22Rv1 (cell line): ENCODE measurements around the gene WDR76.
"Not testable (repeated sequence)": the region's sequence is repeated elsewhere in the genome, so short reads cannot be mapped to it uniquely, and the experiment has no call there.

Experiments used
- H3K27ac ChIP-seq: fragments of 450-650 bp; 2 replicates; pipeline ENCODE4 v1.5.1; 2017
- ZFX ChIP-seq: fragments of 450-650 bp; IDR thresholded peaks from 2 replicates; pipeline ENCODE4 v1.6.1; 2017; ENCODE audit warnings: antibody characterized with exemption, borderline replicate concordance
- TF ChIP-seq, protein P1 (sequence below): fragments of 450-650 bp; IDR thresholded peaks from 2 replicates; pipeline ENCODE4 v1.5.1; 2017; ENCODE audit warnings: mild to moderate bottlenecking

Gene WDR76

DNA sequence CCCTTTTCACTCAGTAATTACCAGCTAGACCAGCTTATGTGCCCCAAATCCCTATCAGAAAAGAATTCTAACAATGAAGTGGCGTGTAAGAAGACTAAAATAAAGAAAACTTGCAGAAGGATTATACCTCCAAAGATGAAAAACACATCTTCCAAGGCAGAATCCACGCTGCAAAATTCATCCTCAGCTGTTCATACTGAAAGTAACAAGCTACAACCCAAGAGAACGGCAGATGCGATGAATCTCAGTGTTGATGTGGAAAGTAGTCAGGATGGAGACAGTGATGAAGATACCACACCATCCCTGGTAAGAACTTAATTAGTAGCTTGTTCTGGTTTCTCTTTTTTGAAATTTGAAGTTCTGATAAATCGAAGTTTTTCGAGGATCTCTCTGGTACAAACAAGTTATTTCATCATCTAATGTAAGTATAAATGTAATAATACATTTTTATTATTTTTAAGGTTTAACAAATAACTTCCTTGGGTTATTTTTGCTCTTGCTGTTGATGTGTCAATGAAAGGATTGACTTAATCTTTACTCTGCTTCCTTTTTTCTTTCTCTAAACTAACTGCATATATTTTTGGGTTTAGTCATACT is 1.4 kb downstream of the WDR76 start:
- peak overlapping the region; percentile 79 for H3K27ac ChIP-seq

DNA sequence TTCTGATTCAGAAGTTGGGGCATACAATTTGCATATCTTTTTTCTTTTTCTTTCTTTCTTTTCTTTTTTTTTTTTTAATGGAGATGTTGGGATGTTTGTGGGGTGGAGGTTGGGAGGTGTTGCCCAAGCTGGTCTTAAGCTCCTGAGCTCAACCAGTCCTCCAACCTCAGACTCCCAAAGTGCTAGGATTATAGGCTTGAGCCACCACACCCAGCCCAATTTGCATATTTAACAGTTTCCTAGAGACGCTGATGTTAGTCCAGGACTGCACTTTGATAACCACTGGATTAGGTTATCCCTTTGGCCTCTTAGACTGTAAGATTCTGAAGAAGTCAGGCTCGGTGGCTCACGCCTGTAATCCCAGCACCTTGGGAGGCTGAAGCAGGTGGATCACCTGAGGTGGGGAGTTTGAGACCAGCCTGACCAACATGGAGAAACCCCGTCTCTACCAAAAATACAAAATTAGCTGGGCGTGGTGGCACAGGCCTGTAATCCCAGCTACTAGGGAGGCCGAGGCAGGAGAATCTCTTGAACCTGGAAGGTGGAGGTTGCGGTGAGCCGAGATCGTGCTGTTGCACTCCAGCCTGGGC is 3.2 kb downstream of the WDR76 start:
- not testable (repeated sequence) for H3K27ac ChIP-seq

More for the DNA sequence above, 1.4 kb downstream of the WDR76 start:
- TF ChIP-seq, protein P1, sequence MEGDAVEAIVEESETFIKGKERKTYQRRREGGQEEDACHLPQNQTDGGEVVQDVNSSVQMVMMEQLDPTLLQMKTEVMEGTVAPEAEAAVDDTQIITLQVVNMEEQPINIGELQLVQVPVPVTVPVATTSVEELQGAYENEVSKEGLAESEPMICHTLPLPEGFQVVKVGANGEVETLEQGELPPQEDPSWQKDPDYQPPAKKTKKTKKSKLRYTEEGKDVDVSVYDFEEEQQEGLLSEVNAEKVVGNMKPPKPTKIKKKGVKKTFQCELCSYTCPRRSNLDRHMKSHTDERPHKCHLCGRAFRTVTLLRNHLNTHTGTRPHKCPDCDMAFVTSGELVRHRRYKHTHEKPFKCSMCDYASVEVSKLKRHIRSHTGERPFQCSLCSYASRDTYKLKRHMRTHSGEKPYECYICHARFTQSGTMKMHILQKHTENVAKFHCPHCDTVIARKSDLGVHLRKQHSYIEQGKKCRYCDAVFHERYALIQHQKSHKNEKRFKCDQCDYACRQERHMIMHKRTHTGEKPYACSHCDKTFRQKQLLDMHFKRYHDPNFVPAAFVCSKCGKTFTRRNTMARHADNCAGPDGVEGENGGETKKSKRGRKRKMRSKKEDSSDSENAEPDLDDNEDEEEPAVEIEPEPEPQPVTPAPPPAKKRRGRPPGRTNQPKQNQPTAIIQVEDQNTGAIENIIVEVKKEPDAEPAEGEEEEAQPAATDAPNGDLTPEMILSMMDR = no peak
- TF ChIP-seq ZFX = no peak

DNA sequence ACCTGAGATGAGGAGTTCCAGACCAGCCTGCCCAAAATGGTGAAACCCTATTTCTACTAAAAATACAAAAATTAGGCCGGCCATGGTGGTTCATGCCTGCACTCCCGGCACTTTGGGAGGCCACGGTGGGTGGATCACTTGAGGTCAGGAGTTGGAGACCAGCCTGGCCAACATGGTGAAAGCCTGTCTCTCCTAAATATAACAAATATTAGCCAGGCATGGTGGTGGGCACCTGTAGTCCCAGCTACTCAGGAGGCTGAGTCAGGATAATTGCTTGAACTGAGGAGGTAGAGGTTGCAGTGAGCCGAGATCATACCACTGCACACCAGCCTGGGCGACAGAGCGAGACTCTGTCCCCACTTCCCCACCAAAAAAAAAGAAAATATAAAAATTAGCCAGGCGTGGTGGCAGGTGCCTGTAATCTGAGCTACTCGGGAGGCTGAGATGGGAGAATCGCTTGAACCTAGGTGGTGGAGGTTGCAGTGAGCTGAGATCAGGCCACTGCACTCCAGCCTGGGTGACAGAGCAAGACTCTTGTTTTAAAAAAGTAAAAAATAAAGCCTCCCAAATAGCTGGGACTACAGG is 4.0 kb downstream of the WDR76 start:
- not testable (repeated sequence) for H3K27ac ChIP-seq

DNA sequence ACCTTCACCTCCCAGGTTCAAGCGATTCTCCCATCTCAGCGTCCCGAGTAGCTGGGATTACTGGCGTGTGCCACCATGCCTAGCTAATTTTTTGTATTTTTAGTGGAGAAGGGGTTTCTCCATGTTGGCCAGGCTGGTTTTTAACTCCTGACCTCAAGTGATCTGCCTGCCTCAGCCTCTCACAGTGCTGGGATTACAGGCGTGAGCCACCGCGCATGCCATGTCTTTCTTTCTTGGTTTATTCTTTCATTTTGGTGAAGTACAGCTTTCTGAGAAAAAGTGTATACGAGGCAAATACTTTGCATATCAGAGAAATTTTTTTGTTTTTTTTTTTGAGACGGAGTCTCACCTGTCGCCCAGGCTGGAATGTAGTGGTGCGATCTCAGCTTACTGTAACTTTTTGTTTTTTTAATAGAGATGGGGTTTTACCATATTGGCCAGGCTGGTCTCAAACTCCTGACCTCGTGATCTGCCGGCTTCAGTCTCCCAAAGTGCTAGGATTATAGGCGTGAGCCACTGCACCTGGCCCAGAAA is 4.8 kb downstream of the WDR76 start:
- H3K27ac ChIP-seq = not testable (repeated sequence)

DNA sequence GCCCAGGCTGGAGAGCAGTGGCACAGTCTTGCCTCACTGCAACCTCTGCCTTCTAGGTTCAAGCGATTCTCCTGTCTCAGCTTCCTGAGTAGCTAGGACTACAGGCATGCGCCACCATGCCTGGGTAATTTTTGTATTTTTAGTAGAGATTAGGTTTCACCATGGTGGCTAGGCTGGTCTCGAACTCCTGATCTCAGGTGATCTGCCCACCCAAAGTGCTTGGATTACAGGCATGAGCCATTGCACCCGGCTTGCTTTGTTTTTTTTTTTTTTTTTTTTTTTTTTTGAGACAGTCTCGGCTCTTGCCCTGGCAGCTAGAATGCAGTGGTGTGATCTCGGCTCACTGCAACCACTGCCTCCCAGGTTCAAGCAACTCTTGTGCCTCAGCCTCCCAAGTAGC is 5.7 kb downstream of the WDR76 start:
- H3K27ac ChIP-seq = not testable (repeated sequence)

DNA sequence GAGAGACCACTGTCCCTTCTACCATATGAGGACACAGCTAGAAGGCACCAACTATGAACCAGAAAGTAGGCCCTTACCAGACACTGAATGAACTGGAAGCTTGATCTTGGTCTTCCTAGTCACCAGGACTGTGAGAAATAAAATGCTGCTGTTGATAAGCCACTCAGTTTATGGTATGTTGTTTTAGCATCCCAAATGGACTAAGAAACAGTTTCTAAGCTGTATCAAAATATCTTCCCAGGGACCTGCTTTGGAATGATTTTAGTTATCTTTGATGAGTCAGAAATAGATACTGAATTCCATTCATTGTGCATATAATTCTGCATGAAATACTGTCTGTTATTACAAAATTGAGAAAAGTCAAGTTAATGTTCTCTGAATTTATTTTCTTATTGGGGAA is 18.6 kb downstream of the WDR76 start:
- H3K27ac ChIP-seq = no peak overlapping the region

DNA sequence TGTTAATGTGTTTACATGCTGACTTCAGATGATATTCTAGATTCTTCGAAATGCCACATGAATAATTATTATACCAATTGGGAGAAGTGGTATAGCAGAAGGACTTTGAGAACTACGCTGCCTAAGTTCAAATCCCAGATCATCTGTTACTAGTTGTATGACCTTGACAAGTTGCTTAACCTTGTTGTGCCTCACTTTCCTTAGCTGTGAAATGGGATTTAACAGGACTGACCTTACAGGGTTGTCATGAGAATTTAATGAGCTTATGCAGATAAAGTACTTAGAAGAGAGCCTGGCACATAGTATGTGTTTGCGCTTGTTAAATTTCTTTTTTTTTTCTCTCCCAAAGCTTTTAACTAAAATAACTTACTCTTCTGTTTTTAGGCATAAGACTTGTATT is 24.4 kb downstream of the WDR76 start:
- no peak for TF ChIP-seq ZFX
- TF ChIP-seq, protein P1 = no peak

More for the DNA sequence above, 18.6 kb downstream of the WDR76 start:
- TF ChIP-seq ZFX = no peak
- TF ChIP-seq, protein P1 = no peak

DNA sequence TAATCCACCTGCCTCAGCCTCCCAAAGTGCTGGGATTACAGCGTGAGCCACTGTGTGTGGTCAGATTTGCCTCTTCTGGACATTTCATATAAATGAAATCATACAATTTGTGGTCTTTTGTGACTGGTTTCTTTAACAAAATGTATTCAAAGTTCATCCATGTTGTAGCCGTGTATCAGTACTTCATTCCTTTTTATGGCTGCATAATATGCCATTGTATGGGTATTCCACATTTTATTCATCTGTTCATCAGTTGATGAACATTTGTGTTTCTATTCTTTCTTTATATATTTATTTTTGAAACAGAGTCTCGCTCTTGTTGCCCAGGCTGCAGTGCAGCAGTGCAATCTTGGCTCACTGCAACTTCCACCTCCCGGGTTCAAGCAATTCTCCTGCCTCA is 25.8 kb downstream of the WDR76 start:
- H3K27ac ChIP-seq = no peak overlapping the region
- TF ChIP-seq, protein P1 = no peak
- TF ChIP-seq ZFX = no peak

More for the DNA sequence above, 24.4 kb downstream of the WDR76 start:
- no peak overlapping the region for H3K27ac ChIP-seq

DNA sequence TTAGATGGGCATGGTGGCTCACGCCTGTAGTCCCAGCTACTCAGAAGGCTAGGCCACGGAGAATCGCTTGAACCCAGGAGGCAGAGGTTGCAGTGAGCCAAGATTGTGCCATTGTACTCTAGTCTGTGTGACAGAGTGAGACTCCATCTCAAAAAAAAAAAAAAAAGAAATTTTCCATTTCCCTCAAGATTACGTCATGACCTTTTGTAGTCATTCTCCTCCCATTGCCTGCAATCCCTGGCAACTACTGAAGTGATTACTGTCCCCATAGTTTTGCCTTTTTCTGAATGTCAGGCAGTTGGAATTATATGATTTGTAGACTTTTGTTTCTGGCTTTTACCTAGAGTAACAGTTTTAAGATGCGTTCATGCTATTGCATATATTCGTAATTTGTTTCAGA is 28.0 kb downstream of the WDR76 start:
- no peak overlapping the region for H3K27ac ChIP-seq
- no peak for TF ChIP-seq ZFX
- TF ChIP-seq, protein P1 = no peak
